OCI-M1 (cell line): ENCODE data around the gene TIMM44.
A peak's percentile ranks its signal among the peaks of the same experiment; 100 is the strongest.
"Not testable (repeated sequence)": the region's sequence is repeated elsewhere in the genome, so short reads cannot be mapped to it uniquely, and the experiment has no call there.

Experiments
- DNase-seq: peaks from one replicate; lab custom pipeline; 2025; lab: John Stamatoyannopoulos, UW

Gene TIMM44

DNA sequence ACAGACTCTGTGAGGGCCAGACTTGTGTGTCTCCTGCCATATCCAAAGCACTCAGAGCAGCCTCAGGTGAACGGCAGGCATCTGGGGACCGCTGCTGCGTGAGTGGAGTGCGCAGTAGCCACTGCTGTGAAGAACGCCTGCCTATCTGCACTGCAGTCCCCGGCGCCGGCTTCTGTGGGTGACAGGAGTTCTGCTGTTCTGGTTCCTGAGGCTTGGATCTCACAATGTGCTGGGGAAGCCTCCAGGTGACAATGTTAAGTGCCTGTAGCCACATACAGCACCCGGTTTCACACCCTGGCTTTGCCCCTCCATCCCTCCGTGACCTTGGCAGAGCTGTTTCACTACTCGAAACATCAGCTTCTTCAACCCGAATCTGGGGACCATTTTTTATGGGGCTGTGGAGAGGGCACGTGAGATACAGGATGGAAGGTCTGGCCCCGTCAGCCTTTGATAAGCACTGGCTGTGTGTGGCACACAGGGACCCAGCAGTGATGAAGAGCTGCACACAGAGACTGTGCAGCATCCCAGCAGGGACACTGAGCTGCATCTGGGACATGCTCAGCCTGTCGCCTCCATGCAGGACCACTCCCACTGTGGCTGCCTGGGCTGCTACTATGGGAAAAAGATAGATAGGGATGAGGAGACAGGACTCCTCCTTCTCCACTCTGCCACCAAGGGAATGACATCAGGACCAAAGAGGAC, 33.7 kb upstream of the TIMM44 start:
- no peak for DNase-seq

DNA sequence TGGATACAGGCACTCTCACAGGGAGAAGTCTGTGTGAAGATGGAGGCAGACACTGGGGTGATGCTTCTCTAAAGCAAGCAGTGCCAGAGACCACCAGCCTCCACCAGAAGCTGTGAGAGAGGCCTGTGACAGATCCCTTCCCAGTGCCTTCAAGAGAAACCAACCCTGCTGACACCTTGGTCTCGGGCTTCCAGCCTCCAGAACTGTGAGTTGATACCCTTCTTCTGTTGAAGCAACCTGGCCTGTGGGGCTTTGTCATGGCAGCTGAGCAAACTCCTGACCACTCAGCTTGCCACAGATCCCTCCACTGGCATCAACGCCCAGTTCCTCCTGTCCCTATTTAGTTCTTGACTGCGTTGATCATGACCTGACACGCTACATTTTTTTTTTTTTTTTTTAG, 33.0 kb upstream of the TIMM44 start:
- no peak for DNase-seq

DNA sequence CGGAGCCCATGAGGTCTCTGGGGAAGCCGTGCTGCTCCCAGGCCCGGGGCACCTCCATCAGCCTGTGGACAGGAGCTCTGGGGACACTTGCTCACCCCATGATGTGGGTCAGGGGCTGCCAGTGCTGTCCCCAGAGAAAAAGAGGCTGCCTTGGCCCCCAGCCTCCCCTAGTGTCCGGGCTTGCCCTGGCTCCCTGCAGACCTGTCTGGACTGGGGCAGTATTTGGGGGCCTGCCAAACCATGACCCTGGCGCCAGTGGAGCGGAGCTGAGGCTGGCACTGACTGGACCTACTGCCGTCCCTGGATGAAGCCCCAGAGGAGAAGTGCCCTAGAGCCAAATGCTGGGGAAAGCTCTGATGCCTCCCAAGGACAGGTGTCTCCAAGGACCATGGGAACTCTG, 31.6 kb upstream of the TIMM44 start:
- DNase-seq, result no peak

GRCh38 chr19:7973883-7974282, 30.4 kb upstream of the TIMM44 start:
- no peak for DNase-seq

DNA sequence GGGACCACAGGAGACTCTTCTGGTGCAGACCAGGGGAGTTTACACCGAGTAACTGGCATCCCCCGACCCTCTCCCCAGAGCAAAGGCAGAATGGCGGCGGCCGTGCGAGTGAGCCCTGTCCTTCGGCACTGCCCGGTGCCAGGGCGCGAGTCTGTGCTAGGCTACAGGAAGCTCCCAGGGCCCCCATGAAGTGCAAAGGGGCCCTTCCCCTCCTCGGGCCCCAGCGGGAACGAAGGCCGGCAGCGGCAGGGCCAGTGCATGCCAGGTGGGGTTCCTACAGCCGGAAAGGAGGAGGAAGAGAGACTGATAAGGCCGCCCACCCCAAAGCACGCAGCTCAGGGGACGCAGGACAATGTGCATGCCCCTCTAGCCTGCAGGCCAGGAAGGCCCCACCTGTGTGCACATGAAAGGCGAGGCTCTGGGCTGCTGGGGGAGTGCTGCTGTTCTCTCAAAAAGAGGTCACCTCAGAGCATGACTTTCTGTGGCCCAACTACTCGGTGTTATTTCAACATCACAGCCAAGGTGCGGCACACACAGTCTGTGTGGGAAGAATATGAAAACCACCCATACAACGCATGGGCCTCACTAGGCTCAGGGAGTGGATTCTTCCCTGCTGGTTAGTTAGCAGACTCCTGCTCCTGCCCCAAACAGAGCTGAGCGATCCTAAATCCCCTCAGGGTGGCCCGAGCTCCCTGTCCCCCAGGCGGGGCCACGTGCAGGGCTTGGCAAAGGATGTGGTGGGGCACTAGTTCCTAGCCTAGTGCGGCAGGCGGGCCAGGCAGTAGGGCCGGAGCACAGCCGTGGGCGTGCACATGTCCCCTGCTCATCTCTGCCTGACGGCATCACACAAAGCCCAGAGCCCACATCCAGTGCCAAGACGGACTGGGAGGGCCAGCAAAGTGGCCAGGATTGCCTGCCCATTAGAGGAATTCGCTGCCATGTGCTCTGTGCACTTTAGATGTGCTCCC, 28.4 kb upstream of the TIMM44 start:
- DNase-seq, result no peak

DNA sequence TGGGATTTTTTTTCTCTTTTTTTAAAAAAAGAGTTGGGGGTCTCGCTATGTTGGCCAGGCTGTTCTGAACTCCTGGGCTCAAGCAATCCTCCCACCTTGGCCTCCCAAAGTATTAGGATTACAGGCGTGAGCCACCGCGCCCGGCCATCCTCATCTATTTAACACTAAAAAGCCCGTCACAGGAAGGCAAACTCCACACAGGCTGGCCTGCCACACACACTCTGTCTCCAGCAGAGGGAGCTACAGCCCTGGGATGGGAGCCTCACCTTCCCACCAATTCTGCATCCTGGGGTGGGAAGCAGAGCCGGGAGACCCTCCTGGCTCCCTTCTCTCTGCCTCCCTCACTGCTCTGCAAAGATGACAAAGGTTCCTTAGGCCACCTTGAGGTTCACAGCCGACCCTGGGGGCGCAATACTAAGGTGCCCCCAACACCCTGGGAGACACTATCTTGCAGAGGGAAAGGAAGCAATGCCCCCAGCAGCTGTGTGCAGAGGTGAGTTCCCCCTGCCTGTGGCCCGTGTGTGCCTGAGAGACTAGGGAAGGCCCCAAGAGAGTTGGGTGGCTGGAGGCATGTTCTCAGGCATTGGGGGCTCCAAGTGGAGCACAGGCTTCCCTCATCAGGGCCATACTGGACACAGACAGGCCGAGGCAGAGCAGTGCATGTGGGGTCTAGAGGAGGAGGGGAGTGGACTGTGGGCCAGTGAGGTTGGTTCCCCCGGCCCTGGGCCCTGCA, 27.4 kb upstream of the TIMM44 start:
- peak; percentile 54 for DNase-seq

- DNase-seq, result no peak
These were observed 26.1 kb upstream of the TIMM44 start for GRCh38 chr19:7969555-7969939.

GRCh38 chr19:7968796-7969554, 25.5 kb upstream of the TIMM44 start:
- no peak for DNase-seq

DNA sequence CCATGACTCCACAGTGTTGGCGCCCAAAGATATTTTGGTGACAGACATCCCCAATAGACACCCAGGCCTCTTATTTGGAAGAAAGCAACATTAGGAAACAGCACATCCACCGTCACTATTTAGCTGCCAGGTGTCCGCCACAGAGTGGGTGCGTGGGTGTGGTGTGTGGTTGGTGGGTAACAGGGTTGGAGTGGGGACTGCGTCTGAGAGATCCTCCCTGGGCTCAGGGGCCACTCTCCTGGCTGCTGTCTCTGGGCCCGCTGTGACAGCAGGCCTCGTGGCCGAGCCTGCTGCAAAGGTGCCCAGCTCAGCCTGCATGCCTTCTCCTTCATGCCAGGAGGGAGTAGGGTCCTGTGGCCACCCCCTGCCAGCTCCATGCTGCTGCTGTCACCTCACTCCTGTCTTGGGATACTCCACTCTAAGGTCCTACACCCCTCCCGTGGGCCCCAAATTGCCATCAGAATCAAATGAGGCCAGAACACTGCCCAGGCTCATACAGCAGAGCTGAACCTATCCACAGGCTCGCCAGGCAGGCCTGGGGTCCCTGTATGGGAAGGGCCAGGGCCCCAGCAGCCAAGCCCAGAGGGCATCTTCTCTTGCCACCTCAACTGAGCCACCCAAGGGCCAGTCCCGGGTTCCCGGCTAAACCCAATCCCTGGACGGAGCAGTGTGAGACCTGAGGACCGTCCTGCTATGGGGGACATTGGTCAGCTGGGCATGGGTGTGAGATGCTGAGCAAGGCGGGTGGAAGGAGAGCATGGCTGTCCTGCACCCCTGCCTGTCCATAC, 24.7 kb upstream of the TIMM44 start:
- no peak for DNase-seq

- no peak for DNase-seq
These were observed 22.6 kb upstream of the TIMM44 start for GRCh38 chr19:7965921-7966665.

- DNase-seq, result no peak
These were observed 21.9 kb upstream of the TIMM44 start for GRCh38 chr19:7965259-7965841.

- DNase-seq, result no peak
These were observed 20.1 kb upstream of the TIMM44 start for GRCh38 chr19:7963566-7963965.

DNA sequence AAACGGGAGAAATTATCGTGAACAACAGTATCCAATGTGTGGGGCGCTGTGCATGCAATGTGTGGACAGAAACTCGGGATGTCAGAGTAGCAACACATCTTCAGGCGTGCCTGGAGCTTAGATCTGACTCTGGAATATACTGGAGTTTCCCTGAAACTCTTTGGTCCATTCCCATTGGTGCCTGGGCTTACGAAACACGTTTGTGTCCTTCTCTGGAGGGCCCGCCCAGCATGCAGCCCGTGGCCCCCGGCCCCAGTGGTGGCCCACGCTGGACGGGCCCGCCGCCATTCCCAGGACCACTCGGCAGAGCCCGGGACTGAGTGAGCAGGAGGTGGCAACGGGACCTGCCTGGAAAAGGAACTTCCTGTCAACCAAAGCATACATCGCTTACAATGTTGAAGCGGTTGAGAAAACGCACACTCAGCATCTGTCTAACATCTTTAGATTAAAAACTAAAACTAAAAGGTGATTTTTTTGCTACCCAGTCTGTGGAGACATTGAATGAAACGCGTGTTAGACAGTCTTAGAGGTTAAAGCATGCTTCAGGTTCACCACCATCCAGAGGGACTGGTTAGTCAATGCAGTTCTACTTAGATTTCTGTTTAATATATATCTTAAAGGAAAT, 19.3 kb upstream of the TIMM44 start:
- DNase-seq, result no peak

- no peak for DNase-seq
These were observed 18.6 kb upstream of the TIMM44 start for GRCh38 chr19:7961920-7962626.

DNA sequence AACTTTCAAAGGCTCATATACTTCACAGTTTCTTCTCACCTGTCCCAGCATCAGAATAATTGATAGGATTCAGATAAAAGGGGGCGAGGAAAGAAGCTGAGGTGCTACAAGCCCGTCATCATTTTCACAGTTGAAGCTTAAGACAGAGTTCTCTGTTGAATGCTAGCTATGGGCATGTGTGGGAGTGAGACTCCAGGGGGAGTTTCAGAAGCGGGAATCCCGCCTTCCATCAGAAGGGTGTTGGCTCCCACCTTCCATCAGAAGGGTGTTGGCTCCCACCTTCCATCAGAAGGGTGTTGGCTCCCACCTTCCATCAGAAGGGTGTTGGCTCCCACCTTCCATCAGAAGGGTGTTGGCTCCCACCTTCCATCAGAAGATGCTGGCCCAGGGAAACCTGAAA, 17.6 kb upstream of the TIMM44 start:
- DNase-seq, result not testable (repeated sequence)

DNA sequence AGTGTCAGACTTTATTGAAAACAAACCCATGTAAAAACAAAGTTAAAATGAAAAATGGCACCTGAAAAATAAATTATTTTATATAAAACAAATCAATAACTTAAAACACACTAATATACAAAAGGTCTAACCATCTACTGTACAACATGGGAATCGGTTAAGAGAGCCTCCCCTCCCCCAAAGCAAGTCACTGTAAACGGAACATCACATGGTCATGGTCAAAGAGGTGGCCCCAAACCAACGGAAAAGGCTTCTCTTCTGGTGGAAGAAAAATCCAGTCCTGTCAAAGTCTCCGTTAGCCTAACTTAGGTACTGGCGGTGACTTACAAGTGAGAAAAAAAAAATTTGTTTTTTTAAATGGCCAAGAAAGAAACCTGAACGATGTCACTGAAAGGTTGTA, 15.7 kb upstream of the TIMM44 start:
- DNase-seq, result peak; percentile 16

DNA sequence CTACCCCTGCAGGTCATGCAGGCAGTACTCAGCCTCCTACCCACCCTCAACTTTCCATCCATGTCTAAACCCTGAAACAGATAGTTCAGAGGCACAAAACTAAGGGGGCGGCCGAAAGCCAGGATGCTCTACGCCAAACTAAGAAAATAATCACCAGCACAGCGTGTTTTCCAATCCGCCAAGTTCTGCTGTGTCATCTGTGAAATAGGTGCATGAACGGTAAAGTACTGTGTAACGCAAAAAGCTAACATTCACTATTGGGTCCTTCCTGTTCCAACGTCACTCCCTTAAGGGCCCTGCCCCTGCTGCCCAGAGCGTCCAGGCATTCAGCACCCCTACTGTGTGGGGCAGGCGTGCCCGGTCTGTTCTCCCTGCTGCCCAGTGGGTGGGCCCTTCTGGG, 12.2 kb upstream of the TIMM44 start:
- no peak for DNase-seq

GRCh38 chr19:7953576-7953975, 10.1 kb upstream of the TIMM44 start:
- DNase-seq, result no peak

- DNase-seq, result peak; percentile 28
These were observed 9.6 kb upstream of the TIMM44 start for GRCh38 chr19:7953060-7953459.
